GM12801 (cell line): ENCODE measurements around the gene TECR.

ENCODE experiments used
- TF ChIP-seq, protein P1 (sequence below): IDR thresholded peaks from one replicate; pipeline ENCODE4 v1.5.1; 2011; ENCODE audit warnings: control low read depth; ENCODE audit not compliant: insufficient read length; ENCODE audit errors: extremely low read depth

The TECR gene

DNA sequence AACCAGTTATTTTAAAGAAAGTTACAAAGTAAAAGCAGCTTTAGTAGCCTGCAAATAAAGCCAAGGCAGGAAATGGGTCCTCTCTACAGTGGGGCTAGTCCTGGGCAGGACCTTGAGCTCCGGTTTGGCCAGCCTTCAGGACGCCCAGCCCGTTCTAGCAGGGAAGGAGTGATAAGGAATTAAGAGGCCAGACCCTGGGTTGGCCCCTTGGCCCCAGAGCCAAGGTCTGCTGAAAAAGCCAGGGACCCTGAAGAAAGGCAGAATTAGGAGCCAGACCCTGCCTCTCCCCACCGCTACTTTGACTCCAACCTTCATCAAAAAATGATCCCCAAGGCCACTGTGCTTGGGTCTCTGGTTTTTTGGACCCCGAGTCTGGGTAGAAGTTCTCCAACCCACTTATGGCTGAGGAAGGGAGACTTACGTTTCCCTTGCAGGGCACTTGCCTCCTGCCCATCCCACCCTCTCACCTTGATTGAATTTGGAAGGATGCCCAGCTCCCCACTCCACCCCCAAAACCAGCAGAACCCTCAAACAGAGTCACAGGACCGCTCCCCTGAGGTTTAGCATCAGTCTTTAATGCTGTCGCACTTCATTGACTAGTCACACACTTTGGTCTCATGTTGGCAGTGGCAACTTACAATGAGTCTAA, 15.1 kb upstream of the TECR start:
- TF ChIP-seq, protein P1, sequence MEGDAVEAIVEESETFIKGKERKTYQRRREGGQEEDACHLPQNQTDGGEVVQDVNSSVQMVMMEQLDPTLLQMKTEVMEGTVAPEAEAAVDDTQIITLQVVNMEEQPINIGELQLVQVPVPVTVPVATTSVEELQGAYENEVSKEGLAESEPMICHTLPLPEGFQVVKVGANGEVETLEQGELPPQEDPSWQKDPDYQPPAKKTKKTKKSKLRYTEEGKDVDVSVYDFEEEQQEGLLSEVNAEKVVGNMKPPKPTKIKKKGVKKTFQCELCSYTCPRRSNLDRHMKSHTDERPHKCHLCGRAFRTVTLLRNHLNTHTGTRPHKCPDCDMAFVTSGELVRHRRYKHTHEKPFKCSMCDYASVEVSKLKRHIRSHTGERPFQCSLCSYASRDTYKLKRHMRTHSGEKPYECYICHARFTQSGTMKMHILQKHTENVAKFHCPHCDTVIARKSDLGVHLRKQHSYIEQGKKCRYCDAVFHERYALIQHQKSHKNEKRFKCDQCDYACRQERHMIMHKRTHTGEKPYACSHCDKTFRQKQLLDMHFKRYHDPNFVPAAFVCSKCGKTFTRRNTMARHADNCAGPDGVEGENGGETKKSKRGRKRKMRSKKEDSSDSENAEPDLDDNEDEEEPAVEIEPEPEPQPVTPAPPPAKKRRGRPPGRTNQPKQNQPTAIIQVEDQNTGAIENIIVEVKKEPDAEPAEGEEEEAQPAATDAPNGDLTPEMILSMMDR = no peak

DNA sequence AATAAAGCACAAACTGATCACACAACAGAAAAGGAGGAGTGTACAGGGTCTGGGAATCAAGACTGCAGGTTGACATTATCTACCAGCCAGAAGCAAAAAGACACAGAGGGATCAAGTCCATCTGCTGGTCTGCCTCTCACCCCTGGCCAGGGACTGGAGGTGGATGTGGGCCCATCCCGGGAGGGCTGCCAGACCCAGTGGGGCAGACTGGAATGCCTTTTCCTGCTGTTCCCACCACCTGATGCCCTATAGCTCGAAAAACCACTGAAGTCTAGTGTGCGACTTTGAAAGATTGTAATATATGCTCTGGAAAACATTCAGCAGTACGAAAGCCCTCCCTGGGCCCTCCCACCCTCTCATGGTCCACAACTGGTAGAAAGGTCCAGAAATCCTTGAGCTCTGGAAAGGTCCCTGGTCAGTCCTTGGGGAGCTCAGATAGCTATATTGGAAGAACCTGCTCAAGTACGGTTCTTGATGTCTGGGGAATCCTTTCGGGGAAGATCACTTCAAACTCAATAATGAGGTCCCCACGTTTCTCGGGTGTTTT, 13.8 kb upstream of the TECR start:
- TF ChIP-seq, protein P1 = no peak

DNA sequence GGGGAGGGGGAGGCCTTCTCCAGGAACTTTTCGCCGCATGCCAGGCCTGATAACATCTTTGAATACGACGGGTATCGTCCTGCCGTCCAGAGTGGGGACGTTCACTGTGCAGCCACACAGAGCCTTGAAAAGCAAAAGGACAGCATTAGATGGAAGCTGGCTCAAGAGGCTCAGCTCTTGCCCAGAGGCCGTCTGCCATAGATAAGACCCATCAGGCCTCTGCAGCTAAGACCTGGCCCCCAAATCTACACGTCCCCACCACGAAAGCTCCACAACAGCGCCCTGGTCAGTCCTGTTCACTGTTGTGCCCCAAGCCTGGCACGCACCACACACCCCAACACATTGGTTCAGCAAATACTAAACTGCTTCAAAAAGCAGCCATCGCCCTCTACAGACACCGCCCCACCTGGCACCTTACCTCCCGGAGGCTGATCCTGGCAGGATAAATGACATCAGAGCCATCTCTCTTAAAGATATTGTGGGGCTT, 13.3 kb upstream of the TECR start:
- TF ChIP-seq, protein P1 = no peak

DNA sequence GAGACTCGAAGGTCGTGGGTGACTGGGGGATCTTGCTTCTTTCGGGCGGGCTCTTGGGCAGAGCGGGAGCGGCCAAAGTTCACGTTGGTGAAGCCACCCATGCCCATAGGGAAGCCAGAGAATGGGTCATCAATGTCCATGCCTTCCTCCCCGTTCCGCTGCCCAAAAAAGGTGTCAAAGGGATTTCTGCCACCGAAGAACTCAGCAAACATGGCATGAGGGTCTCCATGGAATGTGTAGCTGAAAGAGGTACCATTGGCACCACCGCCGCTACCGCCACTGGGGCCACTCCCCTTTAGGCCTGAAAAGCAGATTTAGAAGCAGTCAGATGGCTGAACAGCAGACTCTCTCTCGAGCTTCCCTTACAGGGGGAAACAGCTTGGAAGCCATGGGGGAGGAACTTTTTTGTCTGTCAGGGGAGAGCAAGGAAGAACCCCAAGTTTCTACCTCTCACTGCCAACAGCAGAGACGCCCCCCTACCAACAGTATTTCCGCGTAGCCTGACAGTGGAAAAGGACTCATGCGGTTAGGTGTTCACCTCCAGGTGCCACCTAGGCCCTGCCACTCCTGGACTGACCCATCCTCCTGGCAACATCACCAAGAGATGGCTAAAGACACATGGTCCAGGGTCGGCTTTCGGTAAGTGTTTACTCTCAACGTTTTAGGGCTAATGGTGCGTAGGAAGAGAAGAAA, 12.5 kb upstream of the TECR start:
- TF ChIP-seq, protein P1 = no peak

DNA sequence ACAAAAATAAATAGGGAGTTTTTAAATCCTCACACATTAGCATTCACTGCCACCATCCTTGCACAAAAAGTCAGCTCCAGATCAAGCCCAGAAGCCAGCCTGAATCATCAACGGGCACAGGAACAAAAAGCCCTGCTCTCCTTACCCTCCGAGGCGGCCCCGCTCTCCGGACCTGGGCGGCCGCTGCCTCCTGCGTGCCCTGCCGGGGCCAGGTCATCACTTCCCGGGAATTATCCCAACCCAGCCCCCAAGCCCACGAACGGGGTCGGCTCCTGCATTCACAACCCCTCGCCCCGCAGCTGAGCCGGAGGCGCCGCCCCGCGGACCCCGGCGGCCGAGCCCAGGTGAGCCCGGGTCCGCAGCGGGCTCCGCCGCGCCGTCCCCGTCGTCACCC, 12.0 kb upstream of the TECR start:
- TF ChIP-seq, protein P1 = no peak

DNA sequence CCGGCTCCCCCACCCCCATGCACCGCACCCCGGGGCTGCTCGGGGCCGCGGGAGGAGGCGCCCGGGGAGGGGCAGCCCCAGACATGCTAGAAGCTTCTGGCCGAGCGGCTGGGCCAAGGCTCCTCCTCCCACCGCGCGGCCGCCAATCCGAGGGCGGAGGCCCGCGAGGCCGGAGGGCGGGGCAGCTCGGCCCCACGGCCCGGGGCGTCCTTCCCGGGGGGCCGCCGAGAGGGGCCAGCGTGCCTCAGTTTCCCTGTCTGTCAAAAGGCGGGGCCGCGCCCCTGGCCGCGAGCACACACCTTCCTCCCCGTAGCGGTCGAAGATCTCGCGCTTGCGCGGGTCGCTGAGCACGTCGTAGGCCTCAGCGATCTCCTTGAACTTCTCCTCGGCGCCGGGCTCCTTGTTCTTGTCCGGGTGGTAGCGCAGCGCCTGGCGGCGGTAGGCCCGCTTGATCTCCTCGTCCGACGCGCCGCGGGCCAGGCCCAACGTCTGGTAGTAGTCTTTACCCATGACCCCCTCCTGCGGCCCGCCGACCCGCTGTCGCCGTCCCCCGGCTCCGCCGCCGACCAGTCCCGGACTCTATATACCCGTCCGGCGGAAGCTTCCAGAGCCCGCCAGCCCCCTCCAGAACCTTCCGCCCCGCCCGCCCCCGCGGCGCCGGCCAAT, 11.4 kb upstream of the TECR start, which contains the start of gene DNAJB1:
DNAJB1 (minus strand) TSS at position 558 of the 666 bp plus-strand sequence; CDS start at position 510, 48 bp downstream.
- TF ChIP-seq, protein P1 = no peak

DNA sequence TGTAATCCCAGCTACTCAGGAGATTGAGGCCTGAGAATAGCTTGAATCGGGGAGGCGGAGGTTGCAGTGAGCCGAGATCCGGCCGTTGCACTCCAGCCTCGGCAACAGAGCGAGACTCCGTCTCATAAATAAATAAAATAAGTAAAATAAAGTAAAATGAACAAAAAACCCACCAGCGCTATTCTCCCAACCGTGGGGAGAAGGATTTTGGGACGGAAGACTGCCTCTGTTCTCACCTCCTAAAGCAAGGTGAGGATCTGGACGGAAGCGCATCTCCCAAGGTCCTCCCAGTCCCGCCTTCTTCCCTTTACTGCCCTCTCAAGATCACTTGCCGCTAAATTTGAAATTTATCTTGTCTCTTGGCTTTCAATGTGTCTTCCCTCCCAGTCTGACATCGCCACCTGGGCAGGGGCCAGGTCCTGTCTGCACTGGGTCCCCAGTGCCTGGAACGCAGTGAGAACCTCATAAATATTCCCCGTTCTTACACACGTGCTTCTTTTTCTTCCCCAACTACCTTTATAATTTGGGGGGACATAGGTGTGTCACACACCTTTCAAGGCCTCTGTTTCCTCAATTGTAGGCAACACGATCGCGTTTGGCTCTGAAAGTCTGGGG, 10.0 kb upstream of the TECR start:
- TF ChIP-seq, protein P1 = no peak
